Measurements from ENCODE around the gene FARS2. TPM values are rescaled to one million over a fixed set of nuclear protein-coding genes. Genes with fewer than 3 reads are reported as not detected.

The FARS2 gene
- total and polyA plus RNA-seq, 2 of the 13 experiments (the other 11 are each of a cell fraction or from before 2014, with no cell fraction given): 15.4 to 26.0 TPM

GRCh38 chr6:5749651-5750215, 488.4 kb downstream of the FARS2 start:
- Histone ChIP-seq H3K36me3 (replicated peaks in 1 of 2; ENCODE audit: control insufficient read depth in 1 of 2, insufficient read depth in 2 of 2, low read length in 2 of 2) (no peaks in the 10 kb centered on the region), H3K4me2 (ENCODE audit: low read depth, low read length) (no peak overlapping the region), H3K79me2 (ENCODE audit: insufficient read depth, low read length) (no peaks in the 10 kb centered on the region), H3K27ac (ENCODE audit: extremely low read length, insufficient read depth, low read length) (no peak overlapping the region), H3K9me3 (ENCODE audit: low read length) (peaks cover 7% of the 10 kb centered on the region), H4K20me1 (ENCODE audit: insufficient read depth, low read length) (no peaks in the 10 kb centered on the region), H2AFZ (ENCODE audit: low read length) (no peak overlapping the region), H3K9ac (ENCODE audit: insufficient read depth, low read depth, low read length) (no peak overlapping the region), H3K4me3 (replicated peaks in 1 of 3; ENCODE audit: insufficient read depth in 1 of 3, low read depth in 2 of 3, low read length in 3 of 3) (no peak overlapping the region), H3K4me1 (ENCODE audit: insufficient read depth, low read length) (no peaks in the 10 kb centered on the region), H3K27me3 (ENCODE audit: control insufficient read depth in 1 of 2, insufficient read depth in 2 of 2, low read length in 2 of 2) (no peaks in the 10 kb centered on the region)
- ATAC-seq (no peak), DNase-seq (ENCODE audit: low spot score) (no peak), FAIRE-seq (no peak)
- in situ Hi-C loops (cut with HindIII; ENCODE audit: extremely low pct_ligation_motif_present, low pct_unique_long_range_greater_than_20kb): no loop called here
- WGBS (ENCODE audit: low lambda C conversion rate): 97% methylated on average over 9 of the region's 9 CpGs
- POLR2A ChIA-PET: no interaction called here
- CTCF ChIA-PET (ENCODE audit: low intra/inter-chr PET ratio, low total read pairs): no interaction called here
- BruUV-seq (replicated peaks): no TSS peak
- intact Hi-C loops (cut with micrococcal nuclease; ENCODE audit: unreplicated experiment): no loop called here
- TF ChIP-seq ZEB1 (IDR thresholded peaks at IDR 0.05; ENCODE audit: insufficient replicate concordance, low read depth) (no peak), ZNF850 (CRISPR knock-in tag; conservative IDR thresholded peaks at IDR 0.05) (no peak), EED (CRISPR knock-in tag; IDR thresholded peaks at IDR 0.05) (no peak), SP5 (CRISPR knock-in tag; IDR thresholded peaks at IDR 0.05; ENCODE audit: borderline replicate concordance, low read depth) (no peak), KLF12 (CRISPR knock-in tag; IDR thresholded peaks at IDR 0.05; ENCODE audit: borderline replicate concordance) (no peak), ATF7-NPFF (CRISPR knock-in tag; IDR thresholded peaks at IDR 0.05; ENCODE audit: low read depth) (no peak), THAP9 (CRISPR knock-in tag; IDR thresholded peaks at IDR 0.05; ENCODE audit: borderline replicate concordance) (no peak), SETDB1 (CRISPR knock-in tag; IDR thresholded peaks at IDR 0.05; ENCODE audit: borderline replicate concordance) (no peak), ZHX2 (IDR thresholded peaks at IDR 0.05; ENCODE audit: low read depth) (no peak), ZHX2 (CRISPR knock-in tag; IDR thresholded peaks at IDR 0.05; ENCODE audit: borderline replicate concordance) (no peak), ZNF225 (CRISPR knock-in tag; IDR thresholded peaks at IDR 0.05) (no peak)
- TF ChIP-seq, protein P1, sequence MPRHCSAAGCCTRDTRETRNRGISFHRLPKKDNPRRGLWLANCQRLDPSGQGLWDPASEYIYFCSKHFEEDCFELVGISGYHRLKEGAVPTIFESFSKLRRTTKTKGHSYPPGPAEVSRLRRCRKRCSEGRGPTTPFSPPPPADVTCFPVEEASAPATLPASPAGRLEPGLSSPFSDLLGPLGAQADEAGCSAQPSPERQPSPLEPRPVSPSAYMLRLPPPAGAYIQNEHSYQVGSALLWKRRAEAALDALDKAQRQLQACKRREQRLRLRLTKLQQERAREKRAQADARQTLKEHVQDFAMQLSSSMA (CRISPR knock-in tag; IDR thresholded peaks at IDR 0.05): no peak
- TF ChIP-seq, protein P2, sequence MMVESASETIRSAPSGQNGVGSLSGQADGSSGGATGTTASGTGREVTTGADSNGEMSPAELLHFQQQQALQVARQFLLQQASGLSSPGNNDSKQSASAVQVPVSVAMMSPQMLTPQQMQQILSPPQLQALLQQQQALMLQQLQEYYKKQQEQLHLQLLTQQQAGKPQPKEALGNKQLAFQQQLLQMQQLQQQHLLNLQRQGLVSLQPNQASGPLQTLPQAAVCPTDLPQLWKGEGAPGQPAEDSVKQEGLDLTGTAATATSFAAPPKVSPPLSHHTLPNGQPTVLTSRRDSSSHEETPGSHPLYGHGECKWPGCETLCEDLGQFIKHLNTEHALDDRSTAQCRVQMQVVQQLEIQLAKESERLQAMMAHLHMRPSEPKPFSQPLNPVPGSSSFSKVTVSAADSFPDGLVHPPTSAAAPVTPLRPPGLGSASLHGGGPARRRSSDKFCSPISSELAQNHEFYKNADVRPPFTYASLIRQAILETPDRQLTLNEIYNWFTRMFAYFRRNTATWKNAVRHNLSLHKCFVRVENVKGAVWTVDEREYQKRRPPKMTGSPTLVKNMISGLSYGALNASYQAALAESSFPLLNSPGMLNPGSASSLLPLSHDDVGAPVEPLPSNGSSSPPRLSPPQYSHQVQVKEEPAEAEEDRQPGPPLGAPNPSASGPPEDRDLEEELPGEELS (CRISPR knock-in tag; IDR thresholded peaks at IDR 0.05): no peak

All from HepG2 (cell line).